OCI-M1 (cell line): ENCODE data around the gene CTAG1B.
"Not testable (repeated sequence)": the region's sequence is repeated elsewhere in the genome, so short reads cannot be mapped to it uniquely, and the experiment has no call there.

Source experiments
- DNase-seq: peaks from one replicate; lab custom pipeline; 2025; lab: John Stamatoyannopoulos, UW

The CTAG1B gene

DNA sequence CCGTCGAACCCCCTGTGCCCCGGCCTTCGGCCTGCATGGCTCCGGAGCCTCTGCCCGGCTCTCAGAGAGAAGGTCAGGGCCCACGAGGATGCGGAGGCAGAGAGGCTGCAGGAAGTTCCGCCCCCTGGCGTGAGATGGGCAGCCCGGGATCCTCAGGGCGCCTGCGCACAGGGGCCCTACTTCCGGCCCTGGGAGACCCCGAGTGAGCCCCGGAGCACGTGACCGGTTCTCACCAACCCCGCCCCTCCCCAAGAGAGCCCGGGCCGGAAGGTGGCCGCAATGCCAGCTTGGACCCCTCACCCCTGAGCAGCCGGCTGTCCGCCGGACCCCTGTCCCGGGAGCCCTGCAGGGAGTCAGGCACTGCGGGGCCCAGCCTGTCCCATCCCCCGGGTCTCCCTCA lies at the start of gene CTAG1B:
Gene CTAG1B (minus strand): TSS at position 101 of the 400 bp plus-strand sequence. CDS start 64 bp downstream, at position 37.
- not testable (repeated sequence) for DNase-seq

DNA sequence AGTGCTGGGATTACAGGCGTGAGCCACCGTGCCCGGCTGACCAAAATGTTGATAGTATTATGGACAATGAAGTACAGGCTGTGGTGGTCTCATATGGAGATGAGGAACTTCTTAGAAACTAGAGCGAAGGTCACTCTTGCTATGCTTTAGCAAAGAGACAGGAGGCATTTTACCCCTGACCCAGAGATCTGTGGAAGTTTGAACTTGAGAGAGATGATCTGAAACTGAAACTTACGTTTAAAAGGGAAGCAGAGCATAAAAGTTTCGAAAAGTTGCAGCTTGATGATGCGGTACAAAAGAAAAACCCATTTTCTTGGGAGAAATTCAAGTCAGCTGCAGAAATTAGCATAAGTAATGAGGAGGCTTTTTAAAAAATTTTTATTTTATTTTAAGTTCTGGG lies 42.8 kb upstream of the CTAG1B start:
- no peak for DNase-seq

DNA sequence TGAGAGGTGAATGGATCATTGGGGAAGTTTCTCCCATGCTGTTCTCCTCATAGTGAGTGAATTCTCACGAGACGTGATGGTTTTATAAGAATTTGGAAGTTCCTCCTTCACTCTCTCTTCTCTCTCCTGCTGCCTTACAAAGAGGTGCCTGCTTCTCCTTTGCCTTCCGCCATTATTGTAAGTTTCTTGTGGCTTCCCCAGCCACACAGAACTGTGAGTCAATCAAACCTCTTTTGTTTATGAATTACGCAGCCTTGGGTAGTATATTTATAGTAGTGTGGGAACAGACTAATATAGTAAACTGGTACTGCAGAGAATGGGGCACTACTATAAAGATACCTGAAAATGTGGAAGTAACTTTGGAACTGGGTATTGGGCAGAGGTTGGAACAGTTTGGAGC lies 42.1 kb upstream of the CTAG1B start:
- DNase-seq = no peak

DNA sequence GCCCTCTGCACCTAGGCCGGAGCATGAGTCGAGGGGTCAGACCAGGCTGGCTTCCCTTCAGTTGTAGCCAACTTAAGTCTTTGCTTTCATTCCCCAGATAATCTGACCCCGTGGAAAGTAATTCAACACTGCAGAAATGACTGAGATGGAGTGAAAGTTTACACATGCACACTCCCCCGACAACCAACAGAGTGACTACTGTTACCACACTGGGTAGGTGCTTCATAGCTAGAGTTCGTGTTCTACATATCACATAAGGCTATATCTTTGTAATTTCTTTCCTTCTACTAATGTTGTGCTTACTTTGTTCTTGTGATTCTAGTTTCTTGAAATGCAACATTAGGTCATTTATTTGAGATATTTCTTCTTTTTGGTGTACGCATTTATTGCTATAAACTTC lies 41.5 kb upstream of the CTAG1B start:
- no peak for DNase-seq

DNA sequence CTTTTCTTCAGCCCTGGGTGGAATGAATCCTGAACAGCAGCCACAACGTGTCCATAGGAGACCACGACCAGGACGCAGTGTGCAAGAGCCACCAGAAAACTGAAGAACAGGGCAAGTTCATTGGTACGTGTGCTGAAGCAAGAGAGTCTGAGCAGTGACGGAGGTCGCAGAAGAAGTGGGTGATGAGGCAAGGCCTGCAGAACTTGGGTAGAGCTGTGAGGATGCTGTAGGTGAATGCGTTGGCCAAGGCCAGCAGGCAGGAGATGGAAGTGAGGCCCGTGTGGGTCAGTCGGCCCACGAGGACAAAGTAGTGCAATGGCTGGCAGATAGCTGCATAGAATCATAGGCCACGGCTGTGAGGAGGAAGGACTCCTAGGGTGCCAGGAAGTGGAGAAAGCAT lies 39.9 kb upstream of the CTAG1B start:
- DNase-seq = no peak

DNA sequence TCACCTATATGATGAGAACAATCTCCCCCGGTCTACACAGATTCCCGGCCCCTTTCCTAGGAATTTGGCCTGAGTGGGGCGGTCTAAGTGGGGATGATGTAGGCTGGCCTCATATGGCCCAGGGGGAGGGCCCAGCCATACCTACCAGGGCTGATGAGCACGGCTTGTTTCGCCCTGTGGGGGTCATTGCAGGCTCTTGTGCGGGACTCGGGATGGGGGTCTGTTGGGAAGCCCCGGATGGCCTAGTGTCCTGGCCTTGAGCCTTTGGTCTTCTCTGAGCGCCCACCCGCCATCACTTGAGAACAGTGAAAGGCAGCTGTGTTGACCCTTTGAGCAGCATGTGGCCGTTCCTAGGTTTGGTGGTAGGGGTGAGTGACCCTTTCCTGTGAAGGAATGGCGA lies 39.1 kb upstream of the CTAG1B start:
- DNase-seq = no peak

DNA sequence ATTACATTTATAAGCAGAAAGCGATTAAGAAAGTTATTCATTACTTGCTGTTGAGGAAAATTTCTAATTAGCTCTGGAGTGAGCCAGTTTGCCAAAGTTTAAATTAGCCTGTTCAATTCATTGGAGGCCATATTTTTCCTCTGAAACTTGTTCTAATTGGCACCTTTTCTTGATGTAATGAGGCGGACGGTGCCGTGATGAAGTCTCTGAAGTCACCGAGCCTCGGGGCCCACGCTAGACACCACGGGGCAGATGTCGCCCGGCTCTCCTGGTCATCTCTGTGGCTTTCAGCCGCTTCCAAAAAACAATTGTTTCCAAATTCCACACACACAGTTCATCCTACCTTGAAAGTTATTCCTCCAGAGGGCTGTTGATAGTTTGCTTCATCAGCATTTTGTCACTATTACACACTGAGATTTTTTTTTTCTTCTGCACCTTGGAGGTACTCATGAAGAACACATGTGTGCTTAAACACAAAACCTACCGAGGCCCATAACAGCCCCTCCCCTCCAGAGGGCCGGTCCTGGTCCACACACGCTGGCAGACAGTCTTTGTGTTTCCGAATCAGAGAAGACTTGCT lies 38.2 kb upstream of the CTAG1B start:
- DNase-seq = no peak

DNA sequence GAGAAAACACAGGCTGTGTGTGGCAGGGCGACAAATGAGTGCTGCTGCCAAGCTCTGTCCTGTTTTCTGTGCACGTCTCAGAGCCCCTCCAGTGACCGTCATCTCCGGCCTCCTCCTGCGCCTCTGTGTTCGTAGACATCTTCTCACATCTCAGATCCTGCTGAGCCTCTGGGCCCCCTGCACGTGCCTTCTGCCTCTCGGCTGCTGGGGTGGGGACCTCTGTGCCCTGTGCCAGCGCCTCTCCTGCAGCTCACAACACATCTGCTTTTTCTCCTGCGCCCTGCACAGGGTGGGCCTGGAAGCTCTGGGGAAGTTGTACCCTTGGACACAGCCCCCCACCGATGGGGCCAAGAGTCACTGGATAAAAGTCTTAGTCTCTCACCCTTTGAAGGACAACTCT lies 36.7 kb upstream of the CTAG1B start:
- no peak for DNase-seq

DNA sequence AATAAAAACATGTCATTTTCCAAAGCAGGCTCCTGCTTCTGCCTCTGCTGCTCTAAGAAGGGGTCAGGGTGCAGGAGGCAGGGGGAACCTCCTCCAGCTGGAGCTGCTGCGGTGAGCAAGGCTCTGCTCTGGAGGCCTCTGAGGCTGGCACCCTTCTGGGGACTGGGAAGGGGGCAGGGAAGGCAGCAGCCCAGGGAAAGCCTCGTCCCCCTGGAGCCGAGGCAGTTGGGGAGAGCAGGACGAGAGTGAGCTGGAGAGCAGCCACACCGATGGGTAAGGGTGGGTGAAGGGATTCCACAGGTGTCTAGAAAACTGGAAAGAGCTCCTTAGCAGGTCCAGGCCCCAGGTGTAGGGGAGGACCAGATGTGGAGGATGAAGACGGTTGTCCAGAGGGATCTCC lies 36.3 kb upstream of the CTAG1B start:
- DNase-seq = no peak

DNA sequence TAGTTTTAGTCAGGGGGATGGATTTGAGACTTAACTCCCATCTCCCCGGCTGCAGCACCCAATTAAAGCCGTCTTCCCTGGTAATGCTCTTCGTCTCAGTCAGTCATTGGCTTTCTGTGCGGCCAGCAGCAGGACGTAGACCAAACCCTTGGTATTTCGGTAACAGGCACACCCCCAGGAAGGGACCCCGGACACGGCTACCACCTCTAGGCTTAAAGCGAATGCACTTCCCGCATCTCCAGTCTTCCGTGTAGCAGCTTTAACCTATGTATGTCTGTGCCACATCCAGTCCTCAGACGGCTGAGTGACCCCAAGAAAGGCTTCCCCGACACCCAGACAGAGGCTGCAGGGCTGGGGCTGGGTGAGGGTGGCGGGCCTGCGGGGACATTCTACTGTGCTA lies 35.8 kb upstream of the CTAG1B start:
- DNase-seq = no peak

DNA sequence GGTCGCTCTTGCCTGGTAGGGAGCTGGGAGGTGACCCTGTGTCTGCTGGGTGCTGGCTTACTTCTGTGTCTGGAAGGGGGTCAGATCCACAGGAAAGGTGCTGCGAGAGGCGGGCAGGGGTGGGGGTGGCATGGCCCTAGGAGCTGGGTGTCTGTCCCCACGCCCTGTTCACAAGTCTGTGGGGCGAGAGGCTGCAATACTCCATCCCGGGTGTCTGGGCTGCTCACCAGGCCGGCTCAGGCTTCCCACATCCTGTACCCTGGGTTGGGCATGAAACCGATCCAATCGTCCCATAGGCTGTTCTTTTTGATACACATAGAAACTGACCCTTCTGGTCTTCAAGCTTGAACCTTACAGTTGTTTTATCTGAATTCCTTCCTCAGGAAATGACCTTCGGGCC lies 35.3 kb upstream of the CTAG1B start:
- no peak for DNase-seq

DNA sequence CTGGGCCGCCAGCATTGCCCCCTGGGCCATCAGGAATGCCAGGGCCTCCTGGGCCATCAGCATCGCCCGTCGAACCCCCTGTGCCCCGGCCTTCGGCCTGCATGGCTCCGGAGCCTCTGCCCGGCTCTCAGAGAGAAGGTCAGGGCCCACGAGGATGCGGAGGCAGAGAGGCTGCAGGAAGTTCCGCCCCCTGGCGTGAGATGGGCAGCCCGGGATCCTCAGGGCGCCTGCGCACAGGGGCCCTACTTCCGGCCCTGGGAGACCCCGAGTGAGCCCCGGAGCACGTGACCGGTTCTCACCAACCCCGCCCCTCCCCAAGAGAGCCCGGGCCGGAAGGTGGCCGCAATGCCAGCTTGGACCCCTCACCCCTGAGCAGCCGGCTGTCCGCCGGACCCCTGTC lies 34.3 kb upstream of the CTAG1B start, which contains the start of gene CTAG2:
Gene CTAG2 (minus strand): TSS at position 167 of the 400 bp plus-strand sequence. CDS start 64 bp downstream, at position 103.
- not testable (repeated sequence) for DNase-seq

DNA sequence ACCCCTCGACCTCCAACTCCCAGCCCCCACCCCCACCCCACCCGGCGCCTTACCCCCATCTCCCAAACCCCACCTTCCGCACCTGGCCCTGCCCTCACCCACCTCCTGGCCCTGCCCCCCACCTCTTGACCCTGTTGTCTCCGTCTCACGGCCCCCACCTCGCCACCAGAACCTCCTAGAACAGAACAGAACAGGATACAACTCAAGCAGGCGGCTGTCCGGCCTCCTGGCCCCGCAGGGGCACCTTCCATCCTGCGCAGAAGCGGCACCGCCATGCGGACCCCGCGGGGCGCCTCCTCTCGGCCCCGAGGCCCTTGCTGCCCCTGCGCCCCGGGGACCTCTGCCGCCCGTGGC lies 33.9 kb upstream of the CTAG1B start:
- DNase-seq = no peak

DNA sequence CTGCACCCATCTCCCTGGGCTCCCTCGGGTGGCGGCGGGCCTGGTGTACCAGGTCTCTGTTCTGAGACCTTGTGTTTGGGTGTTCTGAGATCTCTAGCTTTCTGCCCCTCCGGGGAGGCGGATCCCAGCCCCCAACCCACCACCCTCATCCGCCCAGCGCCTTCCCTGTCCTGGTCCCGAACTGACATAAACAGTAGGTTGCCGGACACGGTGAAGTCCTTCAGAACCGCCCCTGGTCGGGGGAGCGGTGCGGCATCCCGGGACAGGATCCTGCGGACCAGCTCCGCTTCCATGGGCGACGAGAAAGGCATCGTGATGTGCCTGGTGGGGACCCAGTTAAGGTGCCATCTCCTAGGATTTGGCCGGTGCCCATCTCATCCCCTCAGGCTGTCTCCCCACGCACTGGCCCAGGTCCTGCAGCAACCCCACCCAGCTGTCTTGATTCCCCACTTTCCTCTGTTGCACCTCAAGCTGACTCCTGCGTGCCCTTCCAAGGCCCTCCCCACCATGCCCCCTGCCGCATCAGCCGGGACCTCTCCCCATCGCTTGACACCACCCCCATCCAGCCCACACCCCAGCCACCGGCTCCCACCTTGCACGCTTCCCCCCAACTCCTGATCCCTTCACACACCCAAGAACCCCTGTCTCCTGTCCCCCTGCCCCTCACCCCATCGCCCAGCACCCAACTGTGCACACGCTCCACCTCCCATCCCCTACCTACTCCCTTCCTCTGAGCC lies 33.4 kb upstream of the CTAG1B start:
- DNase-seq = no peak

DNA sequence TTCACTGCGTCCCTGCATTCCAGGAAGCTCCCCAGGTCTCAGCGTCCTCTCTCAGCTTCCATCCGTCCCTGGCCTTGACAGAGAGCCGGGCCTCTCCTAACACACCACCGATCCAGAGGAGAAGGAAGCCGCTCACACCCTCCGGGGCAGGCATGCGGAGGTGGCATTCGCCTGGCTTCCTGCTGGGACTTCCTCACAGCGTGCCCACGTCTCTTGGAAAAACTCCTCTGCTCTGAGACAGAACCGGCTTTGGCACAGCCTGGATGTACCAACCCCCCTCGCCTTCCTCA lies 31.1 kb upstream of the CTAG1B start:
- no peak for DNase-seq

DNA sequence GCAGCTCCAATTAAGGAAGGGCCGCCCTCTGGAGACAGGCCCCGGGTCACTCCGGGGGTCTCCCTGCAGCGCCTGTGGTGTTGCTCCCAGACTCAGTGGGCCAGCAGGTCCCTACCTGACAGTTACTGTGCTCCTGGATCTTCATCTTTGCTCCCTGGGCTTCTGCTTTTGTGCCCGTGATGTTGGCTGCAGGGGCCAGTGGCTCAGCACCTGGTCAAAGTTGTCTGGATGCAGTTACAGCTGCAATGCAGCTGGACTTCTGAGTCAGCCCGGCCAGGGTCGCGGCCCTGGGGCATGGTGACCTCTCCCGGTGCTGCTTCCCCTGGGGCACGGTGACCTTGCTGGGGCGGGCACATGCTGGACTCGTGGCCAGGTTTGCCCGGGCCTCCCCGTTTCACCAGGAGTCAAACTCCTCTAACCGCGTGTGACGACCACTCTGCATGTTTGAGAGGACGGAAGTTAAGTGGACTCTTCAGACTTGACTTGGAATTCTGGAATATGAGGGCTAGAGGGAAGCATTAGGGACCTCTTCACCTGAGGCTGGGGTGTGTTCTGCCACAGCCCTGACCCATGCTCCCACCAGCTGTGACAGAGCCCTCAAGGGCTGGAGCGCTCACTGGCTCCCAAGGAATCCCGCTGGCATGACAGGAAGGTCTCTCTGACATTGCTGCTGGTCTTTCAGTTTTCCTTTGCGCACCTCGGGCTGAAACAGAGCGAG lies 30.6 kb upstream of the CTAG1B start:
- DNase-seq = no peak

DNA sequence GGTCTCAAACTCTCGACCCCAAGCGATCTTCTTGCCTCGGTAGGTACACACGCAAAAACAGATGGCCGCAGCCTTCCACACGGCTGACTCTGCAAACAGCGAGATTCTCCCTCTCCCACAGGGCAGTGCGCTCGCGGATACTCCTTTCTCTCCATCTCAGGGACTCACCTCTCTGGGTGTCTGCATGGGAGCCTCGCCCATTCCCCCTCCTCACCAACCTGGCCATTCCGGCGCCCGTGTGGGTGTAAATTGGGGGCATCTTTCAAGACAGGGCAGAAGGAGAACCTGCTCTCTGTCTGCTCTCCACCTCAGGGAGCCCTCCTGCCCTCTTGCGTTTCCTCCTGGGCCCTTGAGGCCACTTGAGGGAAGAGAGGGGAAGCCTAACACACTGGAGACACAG lies 29.8 kb upstream of the CTAG1B start:
- DNase-seq = no peak

DNA sequence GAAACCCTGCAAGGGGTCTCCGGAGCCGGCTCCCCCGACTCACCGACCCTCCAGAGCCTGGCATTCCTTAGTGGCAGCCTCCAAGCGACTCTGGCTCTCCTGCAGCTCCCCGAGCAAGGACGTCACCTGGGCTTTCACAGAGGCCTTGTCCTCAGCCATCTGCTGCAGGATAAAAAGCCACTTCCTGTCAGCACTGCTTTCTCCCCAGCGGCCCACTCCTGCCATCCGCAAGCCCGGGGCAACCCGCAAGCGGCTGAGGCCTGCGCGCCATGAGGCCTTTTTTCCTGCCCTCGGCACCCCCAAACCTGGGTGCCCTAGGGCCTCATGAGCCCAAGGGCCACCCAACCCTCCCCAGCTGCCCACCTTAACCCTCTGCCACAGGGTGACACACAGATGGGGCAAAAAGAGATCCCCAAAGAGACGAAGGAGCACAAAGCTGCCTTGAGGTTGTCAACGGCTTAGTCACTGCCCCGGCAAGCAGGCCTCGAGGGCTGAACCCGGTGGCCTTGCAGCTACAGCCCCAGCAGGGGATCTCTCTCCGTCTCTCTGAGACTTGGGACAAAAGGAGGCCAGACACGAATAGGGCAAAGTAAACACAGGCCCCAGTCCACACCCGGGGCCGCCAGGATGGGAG lies 26.8 kb upstream of the CTAG1B start:
- DNase-seq = not testable (repeated sequence)

DNA sequence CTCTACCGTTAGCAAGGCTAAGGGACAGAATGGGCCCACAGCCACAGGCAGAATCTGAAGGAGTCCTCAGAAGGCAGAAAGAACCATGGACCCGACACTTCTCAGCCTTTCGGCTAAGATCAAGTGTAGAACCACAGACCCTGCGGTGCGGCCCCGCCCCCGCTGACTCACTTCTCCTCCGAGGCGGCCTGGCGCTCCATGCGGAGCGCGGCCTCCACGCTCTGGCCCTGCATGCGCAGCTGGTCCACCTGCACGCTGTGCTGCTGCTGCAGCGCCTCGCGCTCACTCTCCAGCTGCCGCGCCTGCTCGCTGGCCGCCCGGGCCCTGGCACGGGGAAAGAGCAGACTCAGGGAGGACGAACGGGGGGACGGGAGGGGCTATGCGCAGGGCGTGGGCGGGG lies 24.6 kb upstream of the CTAG1B start:
- DNase-seq = not testable (repeated sequence)

DNA sequence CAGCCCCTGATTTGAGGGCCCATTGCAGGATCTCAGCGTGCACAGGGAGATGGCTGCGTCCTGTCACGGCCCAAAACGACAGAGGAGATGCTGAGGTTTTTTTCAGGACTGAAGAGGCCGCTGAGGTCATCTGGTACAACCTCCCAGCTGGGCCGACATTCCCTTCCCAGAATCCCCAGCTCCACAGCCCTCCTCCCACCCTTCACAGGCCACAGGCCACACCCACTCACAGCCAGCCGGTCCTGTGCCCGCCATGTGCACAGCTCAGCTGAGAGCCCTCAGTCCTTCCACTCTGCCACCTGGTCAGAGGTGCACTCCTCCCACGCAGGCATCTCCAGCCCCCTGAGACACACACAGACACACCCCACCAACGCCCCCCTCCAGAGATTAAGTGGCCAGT lies 22.7 kb upstream of the CTAG1B start:
- DNase-seq = not testable (repeated sequence)

DNA sequence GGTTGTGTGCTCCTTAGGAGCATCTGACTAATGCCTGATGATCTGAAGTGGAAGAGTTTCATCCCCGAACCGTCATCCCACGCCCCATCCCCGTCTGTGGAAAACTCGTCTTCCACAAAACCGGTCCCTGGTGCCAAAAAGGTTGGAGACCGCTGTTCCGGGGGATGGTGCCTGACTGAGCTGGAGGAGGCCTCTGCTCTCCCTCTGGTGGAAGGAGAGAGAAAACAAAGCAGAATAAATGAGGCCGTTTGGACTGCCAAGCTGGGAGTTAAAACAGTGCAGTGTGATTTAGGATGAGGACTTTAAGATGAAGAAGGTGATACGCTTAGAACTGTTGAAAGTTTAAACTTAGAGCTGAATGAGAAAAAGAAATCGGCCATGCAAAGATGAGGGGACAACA lies 14.6 kb upstream of the CTAG1B start:
- not testable (repeated sequence) for DNase-seq

DNA sequence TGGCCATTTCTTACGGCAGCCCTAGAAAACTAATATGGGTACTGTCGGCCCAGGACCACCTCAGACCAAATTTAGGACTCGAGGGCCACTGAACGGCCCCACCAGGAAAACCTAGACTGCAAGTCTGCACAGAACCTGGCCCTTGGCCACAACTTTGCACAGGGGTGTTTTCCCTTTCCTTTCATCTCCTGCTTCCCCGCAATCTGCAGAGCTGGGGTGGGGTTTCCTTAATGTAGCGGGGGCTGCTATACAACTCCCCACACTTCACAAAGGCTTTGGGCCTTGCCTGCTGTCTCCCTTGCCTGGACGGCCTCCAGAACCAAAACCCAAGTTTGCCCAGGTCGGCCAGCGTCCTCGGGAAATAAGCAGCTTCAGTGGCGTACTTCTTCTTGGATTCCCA lies 11.9 kb upstream of the CTAG1B start:
- DNase-seq = not testable (repeated sequence)

DNA sequence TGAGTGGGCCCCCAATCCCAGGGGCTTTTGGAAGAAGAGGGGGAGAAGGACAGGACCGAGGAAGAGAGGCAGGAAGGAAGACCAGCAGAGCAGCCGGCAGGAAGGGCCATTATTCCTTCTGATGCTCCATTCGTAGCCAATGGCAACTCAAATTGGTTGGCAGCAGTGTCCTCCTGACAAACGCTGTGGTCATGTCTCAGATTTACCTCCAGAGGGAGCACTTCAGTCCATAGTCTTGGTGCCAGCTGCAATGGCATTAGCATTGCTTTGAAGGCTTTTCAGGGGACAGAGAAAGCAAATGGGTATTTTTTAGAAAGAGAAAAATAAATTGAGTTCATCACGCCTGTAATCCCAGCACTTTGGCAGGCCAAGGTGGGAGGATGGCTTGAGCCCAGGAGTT lies 9.9 kb upstream of the CTAG1B start:
- not testable (repeated sequence) for DNase-seq
